Fibroblast of mammary gland (primary cell): ENCODE results near the gene CDH22.
A peak's percentile ranks its signal among the peaks of the same experiment; 100 is the strongest.

Source experiments
- DNase-seq: peaks from one replicate; pipeline ENCODE4 v3.0.0-alpha.2; 2010; ENCODE audit warnings: low read depth
- H3K4me3 ChIP-seq: 2 replicates; pipeline ENCODE4 v1.5.1; 2011; ENCODE audit warnings: low read depth, mild to moderate bottlenecking, low read length, moderate library complexity; ENCODE audit not compliant: control insufficient read depth
- CTCF ChIP-seq: conservative IDR thresholded peaks from 2 replicates; pipeline ENCODE4 v1.5.1; 2011; ENCODE audit warnings: low read depth, low read length, inconsistent platforms; ENCODE audit not compliant: control insufficient read depth, insufficient read depth

CDH22 gene

GRCh38 chr20:46210672-46211330, 97.5 kb downstream of the CDH22 start:
- no peak for TF ChIP-seq CTCF
- no peak overlapping the region for H3K4me3 ChIP-seq

GRCh38 chr20:46209930-46210671, 98.2 kb downstream of the CDH22 start:
- no peak for DNase-seq
- no peak for TF ChIP-seq CTCF
- H3K4me3 ChIP-seq: no peak overlapping the region

More at GRCh38 chr20:46210672-46211330, 97.5 kb downstream of the CDH22 start:
- no peak for DNase-seq

DNA sequence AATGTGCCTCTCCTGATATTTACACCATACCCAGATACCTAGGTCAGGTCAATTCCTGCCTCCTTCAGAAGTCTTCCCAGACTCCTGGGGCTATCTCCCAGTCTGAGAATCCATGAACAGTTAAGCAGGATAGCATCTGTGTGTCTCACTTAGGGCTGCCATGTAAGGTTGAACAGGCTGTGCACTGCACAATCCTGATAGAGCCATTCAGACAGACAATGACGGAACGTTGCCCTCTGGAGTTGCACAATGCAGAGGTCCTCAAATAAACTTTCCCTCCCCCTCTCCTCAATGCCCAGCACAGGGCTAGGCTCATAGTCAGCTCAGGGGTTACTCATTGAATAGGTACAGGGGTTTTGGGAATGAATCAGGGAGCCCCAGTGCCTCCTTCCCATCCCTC, 100.5 kb downstream of the CDH22 start:
- no peak for DNase-seq
- no peak overlapping the region for H3K4me3 ChIP-seq
- no peak for TF ChIP-seq CTCF

DNA sequence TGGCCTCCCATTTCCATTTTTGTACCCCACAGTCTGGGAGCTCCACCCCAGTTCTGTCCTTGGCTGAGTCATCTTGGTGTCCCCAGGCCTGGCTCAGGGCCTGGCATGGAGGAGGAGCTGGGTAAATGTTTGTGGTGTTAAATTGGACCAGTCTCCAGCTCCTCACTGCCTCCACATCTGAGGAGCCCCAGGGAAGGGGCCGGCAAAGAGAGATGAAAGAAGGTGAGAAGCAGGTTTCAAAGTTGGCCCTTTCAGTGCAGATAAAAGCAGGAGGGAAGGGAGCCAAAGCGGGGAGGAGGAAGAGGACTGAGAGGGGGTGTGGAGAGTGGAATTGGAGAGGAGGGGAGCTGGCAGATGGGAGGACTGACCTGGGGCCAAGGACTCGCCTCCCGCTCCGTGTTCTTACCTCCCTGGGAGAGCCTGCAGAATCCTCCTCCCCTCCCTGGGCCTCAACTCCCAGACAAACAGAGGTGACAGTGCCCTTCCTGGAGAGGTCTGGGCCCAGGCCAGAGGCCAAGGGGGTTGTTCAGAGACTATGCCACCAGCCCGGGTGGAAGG, 101.2 kb downstream of the CDH22 start:
- no peak for TF ChIP-seq CTCF
- H3K4me3 ChIP-seq: no peak overlapping the region
- DNase-seq: no peak

- no peak overlapping the region for H3K4me3 ChIP-seq
- TF ChIP-seq CTCF: no peak
- DNase-seq: peak; percentile 66
Observed at GRCh38 chr20:46206025-46206424, 102.3 kb downstream of the CDH22 start.

- H3K4me3 ChIP-seq: no peak overlapping the region
- DNase-seq: no peak
- no peak for TF ChIP-seq CTCF
Observed at GRCh38 chr20:46205349-46205748, 102.9 kb downstream of the CDH22 start.
